CD4-positive, CD25-positive, alpha-beta regulatory T cell (primary cell): ENCODE results near the gene SLC35B1. TPM values are rescaled to one million over a fixed set of nuclear protein-coding genes. Genes with fewer than 3 reads are reported as not detected.

Experiments used
- ATAC-seq, 2 donors: fragments of 150-1000 bp; cut with Tn5 transposase; one replicate each; pipeline ENCODE4 v1.10.0; 2021; ENCODE audit warnings: low read depth in 2 of 2, moderate number of reproducible peaks in 2 of 2, moderate library complexity in 1 of 2
- DNase-seq, 3 donors: peaks; one replicate each; pipeline versions ENCODE4 v3.0.0 to v3.0.0-alpha.2; 2012 to 2022; ENCODE audit warnings: mixed read lengths in 1 of 3
- H3K27ac ChIP-seq: one replicate; pipeline ENCODE4 v1.7.0; 2013; ENCODE audit warnings: mild to moderate bottlenecking, low read length; ENCODE audit not compliant: insufficient read depth, poor library complexity, severe bottlenecking
- H3K27me3 ChIP-seq: one replicate; pipeline ENCODE4 v1.7.0; 2013; ENCODE audit warnings: low read length; ENCODE audit not compliant: control insufficient read depth, insufficient read depth
- H3K36me3 ChIP-seq: one replicate; pipeline ENCODE4 v1.7.0; 2013; ENCODE audit warnings: mild to moderate bottlenecking, low read length, moderate library complexity; ENCODE audit not compliant: control insufficient read depth, insufficient read depth
- H3K4me1 ChIP-seq: 2 replicates; pipeline ENCODE4 v1.7.0; 2013; ENCODE audit warnings: mild to moderate bottlenecking, low read length; ENCODE audit not compliant: insufficient read depth, control insufficient read depth, poor library complexity, severe bottlenecking
- H3K4me3 ChIP-seq: one replicate; pipeline ENCODE4 v1.7.0; 2013; ENCODE audit warnings: low read depth, mild to moderate bottlenecking, low read length, moderate library complexity
- H3K9me3 ChIP-seq, 2 experiments: 1 replicate in 1 of 2; 2 replicates in 1 of 2; pipeline ENCODE4 v1.7.0; 2013; ENCODE audit warnings: low read length in 2 of 2, mild to moderate bottlenecking in 1 of 2, moderate library complexity in 1 of 2; ENCODE audit not compliant: control insufficient read depth in 2 of 2
- H3K27ac Mint-ChIP-seq, 3 donors: one replicate each; pipeline ENCODE4 v1.8.0; 2020 to 2022; ENCODE audit warnings: mild to moderate bottlenecking in 3 of 3, mixed read lengths in 3 of 3, moderate library complexity in 2 of 3
- H3K27me3 Mint-ChIP-seq: one replicate; pipeline ENCODE4 v1.8.0; 2022; ENCODE audit warnings: mild to moderate bottlenecking, mixed read lengths
- H3K36me3 Mint-ChIP-seq: one replicate; pipeline ENCODE4 v1.8.0; 2020; ENCODE audit warnings: mixed read lengths
- H3K4me1 Mint-ChIP-seq, 4 donors: one replicate each; pipeline ENCODE4 v1.8.0; 2020 to 2022; ENCODE audit warnings: mixed read lengths in 4 of 4, mild to moderate bottlenecking in 1 of 4
- H3K4me3 Mint-ChIP-seq, 4 donors: one replicate each; pipeline ENCODE4 v1.8.0; 2020 to 2022; ENCODE audit warnings: mild to moderate bottlenecking in 4 of 4, mixed read lengths in 4 of 4, moderate library complexity in 3 of 4
- H3K9me3 Mint-ChIP-seq, 7 donors: one replicate each; pipeline ENCODE4 v1.8.0; 2020 to 2022; ENCODE audit warnings: mixed read lengths in 7 of 7, mild to moderate bottlenecking in 3 of 7, moderate library complexity in 2 of 7
- polyA plus RNA-seq, 4 donors: library from polyadenylated mRNA; unstranded; fragments of 300-500 nt; fragmentation: Illumina TruSeq; gene quantifications; one replicate each; pipeline ENCODE4 v1.2.3, GENCODE V29; 2021
- total RNA-seq: library from RNA; stranded (reverse); gene quantifications from one replicate; pipeline ENCODE4 v1.2.3, GENCODE V29; 2022

The SLC35B1 gene
- total and polyA plus RNA-seq, 5 donors from 2014 or later: 28.2 to 51.8 (median 34.4) TPM

DNA sequence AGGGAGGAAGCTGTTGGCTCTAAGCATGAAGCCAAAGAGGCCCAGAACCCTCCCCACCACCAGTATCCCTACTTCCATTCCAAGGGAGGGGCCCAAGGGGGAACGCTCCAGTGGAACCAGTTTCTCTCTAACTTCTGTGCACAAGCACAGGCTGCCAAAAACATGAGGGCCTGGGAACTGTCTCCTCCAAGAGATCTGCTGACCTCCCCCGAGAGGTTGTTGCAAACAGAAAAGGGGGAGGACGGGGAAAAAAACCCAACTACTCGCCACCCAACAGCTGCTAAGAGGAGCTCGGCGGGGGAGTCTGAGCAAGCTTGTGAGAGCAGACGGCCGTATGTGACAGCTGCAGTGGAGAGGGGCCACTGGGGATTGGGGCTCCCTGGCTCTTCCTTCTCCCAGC, 15.7 kb upstream of the SLC35B1 start:
- no peaks in the 10 kb centered on the region for H3K27me3 ChIP-seq
- H3K36me3 ChIP-seq: peaks cover 87% of the 10 kb centered on the region
- Mint-ChIP-seq H3K27ac (peak overlapping the region; percentile 82 to 96 (median 90)), H3K9me3 (no peaks in the 10 kb centered on the region), H3K4me3 (no peak overlapping the region), H3K27me3 (no peaks in the 10 kb centered on the region), H3K4me1 (peaks cover 8 to 54% (median 19%) of the 10 kb centered on the region in 4 donors), H3K36me3 (peaks cover 27% of the 10 kb centered on the region)
- peak overlapping the region; percentile 54 for H3K27ac ChIP-seq
- ATAC-seq (no peak), DNase-seq (no peak)
- no peaks in the 10 kb centered on the region for H3K9me3 ChIP-seq
- H3K4me3 ChIP-seq: no peak overlapping the region
- peaks cover 14% of the 10 kb centered on the region for H3K4me1 ChIP-seq

DNA sequence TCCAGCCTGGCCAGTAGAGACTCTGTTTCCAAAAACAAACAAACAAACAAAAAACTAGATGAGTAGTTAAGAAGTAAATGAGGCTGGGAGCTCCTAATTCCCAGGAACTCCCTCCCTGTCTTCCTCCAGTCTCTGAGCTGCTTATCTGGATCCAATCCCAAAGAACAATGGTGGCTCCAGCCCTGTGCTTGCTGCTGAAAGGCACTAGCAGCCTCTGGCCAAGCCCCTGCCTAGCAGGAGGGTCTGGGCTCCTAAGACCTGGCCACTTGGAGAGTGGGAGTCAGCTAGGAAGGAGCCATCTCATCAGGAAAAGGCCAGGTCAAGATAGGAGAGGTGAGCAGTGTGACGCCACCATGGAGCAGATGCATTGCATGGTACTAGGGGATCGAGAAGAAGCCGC, 14.3 kb upstream of the SLC35B1 start:
- H3K27ac ChIP-seq: no peak overlapping the region
- Mint-ChIP-seq H3K36me3 (peaks cover 36% of the 10 kb centered on the region), H3K4me3 (no peak overlapping the region), H3K4me1 (peaks cover 8 to 53% (median 21%) of the 10 kb centered on the region in 4 donors), H3K27ac (no peak overlapping the region), H3K27me3 (no peaks in the 10 kb centered on the region), H3K9me3 (no peaks in the 10 kb centered on the region)
- DNase-seq (no peak), ATAC-seq (no peak)
- no peaks in the 10 kb centered on the region for H3K9me3 ChIP-seq
- peaks cover 22% of the 10 kb centered on the region for H3K4me1 ChIP-seq
- H3K4me3 ChIP-seq: no peak overlapping the region
- H3K36me3 ChIP-seq: peaks cover 89% of the 10 kb centered on the region
- H3K27me3 ChIP-seq: no peaks in the 10 kb centered on the region

DNA sequence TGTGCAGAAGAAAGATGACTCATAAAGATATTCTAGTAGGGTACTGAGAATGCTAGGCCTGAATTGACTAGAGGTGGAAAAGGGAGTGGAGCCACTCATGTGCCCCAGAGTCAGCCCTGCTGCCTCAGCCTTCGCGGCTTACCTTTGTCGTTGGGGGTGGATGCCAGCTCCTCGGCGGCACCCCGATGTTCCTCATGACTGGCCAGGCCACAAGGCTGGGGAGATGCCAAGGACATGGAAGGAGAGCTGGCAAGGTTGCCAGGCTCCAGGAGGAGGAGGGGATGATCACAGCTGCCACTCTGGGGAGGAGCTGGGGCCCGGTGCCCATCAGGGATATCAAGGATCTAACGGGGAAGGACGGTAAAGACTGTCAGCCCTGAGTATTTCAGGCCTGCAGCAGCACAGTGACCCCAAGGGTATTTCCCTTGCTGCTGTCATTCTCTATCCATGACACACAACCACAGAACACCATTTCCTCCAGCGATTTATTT, 9.7 kb upstream of the SLC35B1 start:
- Mint-ChIP-seq H3K4me1 (peaks cover 9 to 44% (median 28%) of the 10 kb centered on the region in 4 donors), H3K4me3 (peak overlapping the region in 1 of 4 donors; percentile 54), H3K27me3 (no peaks in the 10 kb centered on the region), H3K27ac (peak overlapping the region; percentile 92 to 97 (median 94)), H3K9me3 (no peaks in the 10 kb centered on the region), H3K36me3 (peaks cover 52% of the 10 kb centered on the region)
- Histone ChIP-seq H3K9me3 (no peaks in the 10 kb centered on the region), H3K4me3 (no peak overlapping the region), H3K4me1 (peaks cover 31% of the 10 kb centered on the region), H3K27me3 (no peaks in the 10 kb centered on the region), H3K27ac (peak overlapping the region; percentile 70), H3K36me3 (peaks cover 92% of the 10 kb centered on the region)
- peak in 1 of 2 donors; percentile 35 for ATAC-seq
- DNase-seq: peak in 1 of 3 donors; percentile 29

- Histone ChIP-seq H3K27ac (peak overlapping the region; percentile 70), H3K27me3 (no peaks in the 10 kb centered on the region), H3K9me3 (no peaks in the 10 kb centered on the region), H3K4me1 (peaks cover 31% of the 10 kb centered on the region), H3K4me3 (no peak overlapping the region), H3K36me3 (peaks cover 92% of the 10 kb centered on the region)
- H3K36me3 Mint-ChIP-seq: peaks cover 52% of the 10 kb centered on the region
- no peaks in the 10 kb centered on the region for H3K9me3 Mint-ChIP-seq
- peaks cover 9 to 44% (median 27%) of the 10 kb centered on the region in 4 donors for H3K4me1 Mint-ChIP-seq
- peak overlapping the region; percentile 92 to 99 (median 97) for H3K27ac Mint-ChIP-seq
- ATAC-seq (no peak), DNase-seq (no peak)
- peak overlapping the region in 2 of 4 donors; percentile 7 to 14 for H3K4me3 Mint-ChIP-seq
- no peaks in the 10 kb centered on the region for H3K27me3 Mint-ChIP-seq
Observed at GRCh38 chr17:49716668-49717364, 9.1 kb upstream of the SLC35B1 start.

DNA sequence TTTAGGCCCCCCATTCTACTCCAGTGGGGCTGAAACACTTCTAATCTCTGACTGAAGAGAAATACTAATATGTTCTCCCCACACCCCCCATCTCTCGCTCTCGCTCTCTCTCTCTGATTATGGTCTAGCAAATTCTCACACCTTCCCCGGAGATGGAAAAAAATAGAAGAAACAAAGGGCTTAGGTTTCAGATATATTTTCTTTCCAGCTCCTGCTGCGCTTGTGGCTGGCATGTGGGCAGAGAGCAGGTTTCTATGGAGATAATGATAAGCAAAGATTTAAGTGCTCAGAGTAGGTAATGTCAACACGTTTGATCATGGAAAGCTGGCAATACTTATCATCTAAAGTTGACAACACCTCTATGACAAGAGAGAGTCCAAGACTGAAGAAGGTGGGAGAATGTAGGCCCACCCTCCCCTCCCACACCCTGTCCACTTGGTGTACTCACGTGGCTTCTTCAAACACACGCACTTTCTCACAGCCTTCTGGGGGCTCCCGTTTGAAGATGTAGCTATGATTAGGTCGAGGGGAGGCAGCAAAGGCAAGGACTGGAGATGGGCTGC, 8.0 kb upstream of the SLC35B1 start:
- H3K36me3 Mint-ChIP-seq: peaks cover 46% of the 10 kb centered on the region
- H3K4me1 ChIP-seq: peaks cover 31% of the 10 kb centered on the region
- H3K4me3 Mint-ChIP-seq: peak overlapping the region; percentile 40 to 73 (median 64)
- no peak overlapping the region for H3K4me3 ChIP-seq
- peak overlapping the region; percentile 92 to 99 (median 97) for H3K27ac Mint-ChIP-seq
- no peaks in the 10 kb centered on the region for H3K27me3 ChIP-seq
- DNase-seq: peak in 1 of 3 donors; percentile 35
- H3K27me3 Mint-ChIP-seq: no peaks in the 10 kb centered on the region
- H3K9me3 Mint-ChIP-seq: no peaks in the 10 kb centered on the region
- H3K36me3 ChIP-seq: peaks cover 93% of the 10 kb centered on the region
- peak; percentile 14 to 16 for ATAC-seq
- H3K4me1 Mint-ChIP-seq: peaks cover 9 to 42% (median 25%) of the 10 kb centered on the region in 4 donors
- peak overlapping the region; percentile 70 for H3K27ac ChIP-seq
- no peaks in the 10 kb centered on the region for H3K9me3 ChIP-seq

GRCh38 chr17:49715216-49715615, 7.5 kb upstream of the SLC35B1 start:
- H3K9me3 ChIP-seq: no peaks in the 10 kb centered on the region
- Mint-ChIP-seq H3K4me1 (peaks cover 9 to 42% (median 25%) of the 10 kb centered on the region in 4 donors), H3K4me3 (peak overlapping the region in 3 of 4 donors; percentile 31 to 70 (median 58)), H3K27me3 (no peaks in the 10 kb centered on the region), H3K9me3 (no peaks in the 10 kb centered on the region), H3K27ac (peak overlapping the region; percentile 92 to 99 (median 97)), H3K36me3 (peaks cover 45% of the 10 kb centered on the region)
- DNase-seq (peak in 1 of 3 donors; percentile 38), ATAC-seq (peak; percentile 56 to 57)
- peak overlapping the region; percentile 13 for H3K4me3 ChIP-seq
- no peaks in the 10 kb centered on the region for H3K27me3 ChIP-seq
- peak overlapping the region; percentile 70 for H3K27ac ChIP-seq
- peaks cover 31% of the 10 kb centered on the region for H3K4me1 ChIP-seq
- peaks cover 94% of the 10 kb centered on the region for H3K36me3 ChIP-seq

- no peaks in the 10 kb centered on the region for H3K27me3 ChIP-seq
- H3K36me3 ChIP-seq: peaks cover 63% of the 10 kb centered on the region
- Mint-ChIP-seq H3K27ac (peak overlapping the region; percentile 97 to 99 (median 97)), H3K27me3 (no peaks in the 10 kb centered on the region), H3K9me3 (no peaks in the 10 kb centered on the region), H3K4me3 (peak overlapping the region; percentile 92 to 96 (median 95)), H3K36me3 (peaks cover 15% of the 10 kb centered on the region), H3K4me1 (peaks cover 0 to 48% (median 34%) of the 10 kb centered on the region in 4 donors)
- peaks cover 28% of the 10 kb centered on the region for H3K4me1 ChIP-seq
- no peaks in the 10 kb centered on the region for H3K9me3 ChIP-seq
- peak overlapping the region; percentile 73 for H3K4me3 ChIP-seq
- DNase-seq: peak in 1 of 3 donors; percentile 20
- H3K27ac ChIP-seq: peak overlapping the region; percentile 92
- peak; percentile 16 to 29 for ATAC-seq
Observed at GRCh38 chr17:49708515-49709183, 885 bp upstream of the SLC35B1 start.
